GM23338 (cell line): ENCODE data around the gene ARSI. TPM values are rescaled to one million over a fixed set of nuclear protein-coding genes. Genes with fewer than 3 reads are reported as not detected.

Experiments used
- ATAC-seq: fragments of 200-7000 bp; cut with Tn5 transposase; 3 replicates; pipeline ENCODE4 v1.9.1; 2020
- DNase-seq: peaks from one replicate; pipeline ENCODE4 v3.0.0-alpha.2; 2015; ENCODE audit warnings: low spot score
- H2AFZ ChIP-seq: fragments of 200-600 bp; sonication (generic); 2 replicates; pipeline ENCODE4 v1.8.0; 2016; ENCODE audit warnings: antibody characterized with exemption, mild to moderate bottlenecking, moderate library complexity
- H3F3A ChIP-seq: fragments of 200-600 bp; sonication (generic); replicated peaks from 2 replicates; pipeline ENCODE4 v1.8.0; 2017; ENCODE audit warnings: antibody characterized with exemption, mixed run types, low read depth
- H3K27ac ChIP-seq: fragments of 200-600 bp; sonication (generic); 2 replicates; pipeline ENCODE4 v1.6.1; 2016; ENCODE audit warnings: low read depth
- H3K27me3 ChIP-seq: fragments of 200-600 bp; sonication (generic); 2 replicates; pipeline ENCODE4 v1.8.0; 2016; ENCODE audit warnings: mild to moderate bottlenecking, mixed run types, moderate library complexity; ENCODE audit not compliant: insufficient read depth
- H3K36me3 ChIP-seq: fragments of 200-600 bp; sonication (generic); 2 replicates; pipeline ENCODE4 v1.8.0; 2016; ENCODE audit warnings: mild to moderate bottlenecking; ENCODE audit not compliant: insufficient read depth
- H3K4me1 ChIP-seq: fragments of 200-600 bp; sonication (generic); 2 replicates; pipeline ENCODE4 v1.8.0; 2016; ENCODE audit warnings: mild to moderate bottlenecking, moderate library complexity; ENCODE audit not compliant: insufficient read depth
- H3K4me2 ChIP-seq: fragments of 200-600 bp; sonication (generic); 2 replicates; pipeline ENCODE4 v1.7.1; 2017; ENCODE audit warnings: mixed run types
- H3K4me3 ChIP-seq: fragments of 200-600 bp; sonication (generic); 2 replicates; pipeline ENCODE4 v1.6.1; 2016; ENCODE audit warnings: mixed run types
- H3K79me2 ChIP-seq: fragments of 200-600 bp; sonication (generic); replicated peaks from 2 replicates; pipeline ENCODE4 v1.8.0; 2017; ENCODE audit warnings: mild to moderate bottlenecking; ENCODE audit not compliant: insufficient read depth
- H3K9me2 ChIP-seq: fragments of 200-600 bp; sonication (generic); 2 replicates; pipeline ENCODE4 v1.8.0; 2017; ENCODE audit not compliant: insufficient read depth
- H4K20me1 ChIP-seq: fragments of 200-600 bp; sonication (generic); replicated peaks from 2 replicates; pipeline ENCODE4 v1.8.0; 2017; ENCODE audit warnings: mild to moderate bottlenecking; ENCODE audit not compliant: insufficient read depth
- H3K27ac Mint-ChIP-seq: 2 replicates; pipeline ENCODE4 v1.8.0; 2020; ENCODE audit warnings: inconsistent platforms, mild to moderate bottlenecking, moderate library complexity, mixed read lengths
- H3K27me3 Mint-ChIP-seq: 3 replicates; pipeline ENCODE4 v1.8.0; 2022; ENCODE audit warnings: low read depth, mild to moderate bottlenecking, moderate library complexity, mixed read lengths, inconsistent platforms; ENCODE audit not compliant: insufficient read depth, poor library complexity
- H3K36me3 Mint-ChIP-seq: 3 replicates; pipeline ENCODE4 v1.8.0; 2021; ENCODE audit warnings: low read depth, mild to moderate bottlenecking, inconsistent platforms, moderate library complexity, mixed read lengths
- H3K4me1 Mint-ChIP-seq: 3 replicates; pipeline ENCODE4 v1.8.0; 2020; ENCODE audit warnings: mild to moderate bottlenecking, inconsistent platforms, mixed read lengths
- H3K4me3 Mint-ChIP-seq: 3 replicates; pipeline ENCODE4 v1.8.0; 2021; ENCODE audit warnings: moderate library complexity, mild to moderate bottlenecking, inconsistent platforms, mixed read lengths
- H3K9me3 Mint-ChIP-seq: 3 replicates; pipeline ENCODE4 v1.8.0; 2020; ENCODE audit warnings: moderate library complexity, mild to moderate bottlenecking, inconsistent platforms, mixed read lengths
- CREB1 ChIP-seq: fragments of 250-450 bp; sonication (Bioruptor Pico); IDR thresholded peaks from 2 replicates; pipeline ENCODE4 v1.5.0; 2020; ENCODE audit warnings: low read depth, mild to moderate bottlenecking, moderate library complexity
- CTCF ChIP-seq, 2 experiments: fragments of 200-600 bp in 1 of 2; sonication (generic) in 1 of 2; conservative IDR thresholded peaks; 2 replicates each; pipeline versions ENCODE4 v1.5.1 to v1.6.1; 2016 to 2017; ENCODE audit warnings: antibody characterized with exemption in 2 of 2, low read depth in 2 of 2, mild to moderate bottlenecking in 2 of 2, moderate library complexity in 1 of 2
- ETS1 ChIP-seq: IDR thresholded peaks from 2 replicates; pipeline ENCODE4 v1.6.1; 2016; ENCODE audit warnings: antibody characterized with exemption
- EZH2 ChIP-seq: fragments of 200-600 bp; sonication (generic); IDR thresholded peaks from one replicate; pipeline ENCODE4 v1.8.0; 2017; ENCODE audit warnings: antibody characterized with exemption, mild to moderate bottlenecking, low read depth; ENCODE audit not compliant: unreplicated experiment
- EZH2phosphoT487 ChIP-seq: fragments of 200-600 bp; sonication (generic); IDR thresholded peaks from one replicate; pipeline ENCODE4 v1.8.1; 2018; ENCODE audit warnings: antibody characterized with exemption; ENCODE audit not compliant: unreplicated experiment
- JUNB ChIP-seq: IDR thresholded peaks from one replicate; pipeline ENCODE4 v1.6.1; 2016; ENCODE audit warnings: antibody characterized with exemption; ENCODE audit not compliant: unreplicated experiment
- NANOG ChIP-seq: IDR thresholded peaks from 2 replicates; pipeline ENCODE4 v1.6.1; 2016; ENCODE audit warnings: antibody characterized with exemption, borderline replicate concordance
- POLR2AphosphoS5 ChIP-seq: IDR thresholded peaks from 2 replicates; pipeline ENCODE4 v1.6.1; 2016; ENCODE audit warnings: antibody characterized with exemption, low read depth
- REST ChIP-seq: IDR thresholded peaks from one replicate; pipeline ENCODE4 v1.6.1; 2018; ENCODE audit warnings: antibody characterized with exemption; ENCODE audit not compliant: unreplicated experiment
- STAT1 ChIP-seq: IDR thresholded peaks from one replicate; pipeline ENCODE4 v1.6.1; 2016; ENCODE audit warnings: antibody characterized with exemption; ENCODE audit not compliant: unreplicated experiment
- ZNF114 ChIP-seq: fragments of 250-450 bp; sonication (Bioruptor Pico); IDR thresholded peaks from 2 replicates; pipeline ENCODE4 v1.5.0; 2020; ENCODE audit warnings: mild to moderate bottlenecking, moderate library complexity
- ZNF331 ChIP-seq: fragments of 250-450 bp; sonication (Bioruptor Pico); IDR thresholded peaks from 2 replicates; pipeline ENCODE4 v1.5.0; 2020; ENCODE audit warnings: low read depth, mild to moderate bottlenecking, moderate library complexity
- ZNF462 ChIP-seq: fragments of 250-450 bp; sonication (Bioruptor Pico); IDR thresholded peaks from 2 replicates; pipeline ENCODE4 v1.5.0; 2020; ENCODE audit warnings: mild to moderate bottlenecking, moderate library complexity
- polyA plus RNA-seq: library from polyadenylated mRNA; unstranded; fragments of >200 nt; fragmentation: Nextera tagmentation; extraction: Ambion mirVana; gene quantifications from 2 replicates; pipeline ENCODE4 v1.2.1, GENCODE V29; 2016
- total RNA-seq: library from RNA; depleted of rRNA; stranded (reverse); fragments of >200 nt; shearing (Covaris generic); gene quantifications from 2 replicates; pipeline ENCODE4 v1.2.3, GENCODE V29; 2014

The ARSI gene
- total and polyA plus RNA-seq, 2 experiments from 2014 or later, result 0.99 to 6.9 TPM

- H3K79me2 ChIP-seq, result no peaks in the 10 kb centered on the region
- H3K27me3 Mint-ChIP-seq, result peaks cover 5% of the 10 kb centered on the region
- H3K4me1 Mint-ChIP-seq, result peaks cover 9% of the 10 kb centered on the region; the same call in 2 of the 3 replicates
- H3K27ac ChIP-seq, result no peak overlapping the region
- H2AFZ ChIP-seq, result no peak overlapping the region
- H3F3A ChIP-seq, result no peaks in the 10 kb centered on the region
- H3K27ac Mint-ChIP-seq, result no peak overlapping the region
- H3K27me3 ChIP-seq, result no peaks in the 10 kb centered on the region
- no peaks in the 10 kb centered on the region for H3K36me3 Mint-ChIP-seq
- H4K20me1 ChIP-seq, result no peaks in the 10 kb centered on the region
- no peak for TF ChIP-seq POLR2AphosphoS5
- no peak for TF ChIP-seq STAT1
- TF ChIP-seq ETS1, result no peak
- TF ChIP-seq REST, result no peak
- no peak for TF ChIP-seq CTCF (conservative IDR thresholded peaks at IDR 0.05; ENCODE audit: low read depth in 2 of 2)
- no peak for TF ChIP-seq EZH2phosphoT487
- TF ChIP-seq NANOG, result no peak
- TF ChIP-seq ZNF114 (CRISPR knock-in tag), result no peak
- TF ChIP-seq CREB1, result no peak
- no peak for TF ChIP-seq JUNB
- no peak for TF ChIP-seq ZNF331 (CRISPR knock-in tag)
- no peak for TF ChIP-seq EZH2
- TF ChIP-seq ZNF462 (CRISPR knock-in tag), result no peak
- DNase-seq, result no peak
- no peaks in the 10 kb centered on the region for H3K4me1 ChIP-seq
- no peaks in the 10 kb centered on the region for H3K9me3 Mint-ChIP-seq
- H3K4me3 Mint-ChIP-seq, result no peak overlapping the region
- H3K4me2 ChIP-seq, result no peak overlapping the region
- H3K9me2 ChIP-seq, result no peaks in the 10 kb centered on the region
- ATAC-seq, result no peak
- no peak overlapping the region for H3K4me3 ChIP-seq
- no peaks in the 10 kb centered on the region for H3K36me3 ChIP-seq
Measured at GRCh38 chr5:150312518-150312917, 9.8 kb upstream of the ARSI start.
